ENCODE measurements around the gene HASPIN.
"Not testable (repeated sequence)": the region's sequence is repeated elsewhere in the genome, so short reads cannot be mapped to it uniquely, and the experiment has no call there.

Gene HASPIN

GRCh38 chr17:3695723-3696411 is 27.8 kb upstream of the HASPIN start, which contains the start of gene P2RX5:
Gene P2RX5 (minus strand): TSS chr17:3696155. CDS start chr17:3696005, 150 bp downstream.
- DNase-seq, result peak in 6 of 56 donors; percentile 5 to 28 (median 19)

GRCh38 chr17:3697103-3697476 is 26.6 kb upstream of the HASPIN start:
- peak in 24 of 56 donors; percentile 16 to 69 (median 42) for DNase-seq

GRCh38 chr17:3698139-3698538 is 25.6 kb upstream of the HASPIN start:
- DNase-seq, result no peak

- DNase-seq, result no peak
These were observed 23.8 kb upstream of the HASPIN start for GRCh38 chr17:3699951-3700350.

- not testable (repeated sequence) for DNase-seq
These were observed 21.6 kb upstream of the HASPIN start for GRCh38 chr17:3702041-3702539.

- no peak for DNase-seq
These were observed 18.6 kb upstream of the HASPIN start for GRCh38 chr17:3704931-3705717.

GRCh38 chr17:3705718-3705984 is 18.1 kb upstream of the HASPIN start:
- DNase-seq, result not testable (repeated sequence)

GRCh38 chr17:3708366-3708765 is 15.3 kb upstream of the HASPIN start:
- no peak for DNase-seq

- DNase-seq, result no peak
These were observed 12.7 kb upstream of the HASPIN start for GRCh38 chr17:3710951-3711383.

GRCh38 chr17:3712811-3713463 is 10.8 kb upstream of the HASPIN start:
- DNase-seq, result no peak

GRCh38 chr17:3715296-3715695 is 8.4 kb upstream of the HASPIN start:
- no peak for DNase-seq

- DNase-seq, result no peak
These were observed 5.5 kb upstream of the HASPIN start for GRCh38 chr17:3718201-3718600.

- DNase-seq, result no peak
These were observed 4.4 kb upstream of the HASPIN start for GRCh38 chr17:3719265-3719664.

GRCh38 chr17:3722716-3723115 is 987 bp upstream of the HASPIN start:
- DNase-seq, result no peak

GRCh38 chr17:3723188-3723555 is 531 bp upstream of the HASPIN start:
- DNase-seq, result peak in 1 of 56 donors; percentile 45

GRCh38 chr17:3724378-3725077 is 825 bp downstream of the HASPIN start:
- no peak for DNase-seq

GRCh38 chr17:3727041-3727440 is 3.3 kb downstream of the HASPIN start:
- DNase-seq, result no peak

- DNase-seq, result not testable (repeated sequence)
These were observed 4.4 kb downstream of the HASPIN start for GRCh38 chr17:3728099-3728498.

GRCh38 chr17:3729881-3730280 is 6.2 kb downstream of the HASPIN start:
- DNase-seq, result no peak

GRCh38 chr17:3730881-3731429 is 7.3 kb downstream of the HASPIN start:
- DNase-seq, result no peak

- DNase-seq, result no peak
These were observed 8.5 kb downstream of the HASPIN start for GRCh38 chr17:3732210-3732621.

Data from nucleus accumbens (tissue), 56 donors.